ENCODE data around the gene TIGD7. TPM values are rescaled to one million over a fixed set of nuclear protein-coding genes. Genes with fewer than 3 reads are reported as not detected.

Gene TIGD7
- total RNA-seq, 6 experiments from 2014 or later: 2.9 to 4.2 (median 3.5) TPM

DNA sequence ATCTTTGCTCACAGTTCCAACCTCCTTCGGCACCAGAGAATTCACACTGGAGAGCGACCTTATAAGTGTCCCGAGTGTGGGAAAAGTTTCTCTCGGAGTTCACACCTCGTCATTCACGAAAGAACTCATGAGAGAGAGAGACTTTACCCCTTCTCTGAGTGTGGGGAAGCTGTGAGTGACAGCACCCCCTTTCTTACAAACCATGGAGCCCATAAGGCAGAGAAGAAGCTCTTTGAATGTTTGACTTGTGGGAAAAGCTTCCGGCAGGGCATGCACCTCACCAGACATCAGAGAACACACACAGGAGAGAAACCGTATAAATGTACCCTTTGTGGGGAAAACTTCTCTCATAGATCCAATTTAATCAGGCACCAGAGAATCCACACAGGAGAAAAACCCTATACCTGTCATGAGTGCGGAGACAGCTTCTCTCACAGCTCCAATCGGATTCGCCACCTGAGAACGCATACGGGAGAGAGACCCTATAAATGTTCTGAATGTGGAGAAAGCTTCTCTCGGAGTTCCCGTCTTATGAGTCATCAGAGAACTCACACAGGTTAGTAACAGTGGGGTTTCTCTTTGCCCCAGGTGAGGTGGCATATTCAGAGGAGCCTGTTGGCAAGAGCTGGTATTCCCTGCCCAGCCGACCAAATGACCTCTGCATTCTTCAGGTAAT lies 15.1 kb downstream of the TIGD7 start:
- TF ChIP-seq, protein P1, sequence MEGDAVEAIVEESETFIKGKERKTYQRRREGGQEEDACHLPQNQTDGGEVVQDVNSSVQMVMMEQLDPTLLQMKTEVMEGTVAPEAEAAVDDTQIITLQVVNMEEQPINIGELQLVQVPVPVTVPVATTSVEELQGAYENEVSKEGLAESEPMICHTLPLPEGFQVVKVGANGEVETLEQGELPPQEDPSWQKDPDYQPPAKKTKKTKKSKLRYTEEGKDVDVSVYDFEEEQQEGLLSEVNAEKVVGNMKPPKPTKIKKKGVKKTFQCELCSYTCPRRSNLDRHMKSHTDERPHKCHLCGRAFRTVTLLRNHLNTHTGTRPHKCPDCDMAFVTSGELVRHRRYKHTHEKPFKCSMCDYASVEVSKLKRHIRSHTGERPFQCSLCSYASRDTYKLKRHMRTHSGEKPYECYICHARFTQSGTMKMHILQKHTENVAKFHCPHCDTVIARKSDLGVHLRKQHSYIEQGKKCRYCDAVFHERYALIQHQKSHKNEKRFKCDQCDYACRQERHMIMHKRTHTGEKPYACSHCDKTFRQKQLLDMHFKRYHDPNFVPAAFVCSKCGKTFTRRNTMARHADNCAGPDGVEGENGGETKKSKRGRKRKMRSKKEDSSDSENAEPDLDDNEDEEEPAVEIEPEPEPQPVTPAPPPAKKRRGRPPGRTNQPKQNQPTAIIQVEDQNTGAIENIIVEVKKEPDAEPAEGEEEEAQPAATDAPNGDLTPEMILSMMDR (IDR thresholded peaks at IDR 0.05): no peak
- DNase-seq: no peak
- Mint-ChIP-seq H3K36me3 (ENCODE audit: low read depth) (peaks cover 93% of the 10 kb centered on the region), H3K27me3 (ENCODE audit: insufficient read depth) (peaks cover 3% of the 10 kb centered on the region; the same call in 1 of the 2 replicates), H3K27ac (no peak overlapping the region), H3K4me3 (no peak overlapping the region), H3K9me3 (peaks cover 90% of the 10 kb centered on the region), H3K4me1 (ENCODE audit: low read depth) (peaks cover 29% of the 10 kb centered on the region)

DNA sequence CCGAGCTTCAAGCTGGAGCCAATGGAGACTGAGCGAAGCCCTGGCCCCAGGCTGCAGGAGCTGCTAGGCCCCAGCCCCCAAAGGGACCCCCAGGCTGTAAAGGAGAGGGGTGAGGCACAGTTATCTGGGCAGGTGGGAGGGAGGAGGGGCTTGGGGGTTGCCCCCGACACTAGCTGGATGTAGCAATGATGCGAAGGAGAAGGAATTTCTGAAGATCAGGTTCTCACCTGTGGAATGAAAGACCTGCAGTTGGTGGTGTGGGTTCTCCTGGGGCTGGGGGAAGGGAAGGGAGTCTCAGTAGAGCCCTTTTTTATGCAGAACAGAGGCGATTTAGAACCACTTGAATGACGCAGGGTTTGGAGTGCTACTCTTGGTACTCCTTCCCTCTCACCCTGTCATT lies 20.1 kb downstream of the TIGD7 start:
- no peak overlapping the region for H3K27ac Mint-ChIP-seq
- H3K27me3 Mint-ChIP-seq (ENCODE audit: insufficient read depth): no peaks in the 10 kb centered on the region; the same call in 1 of the 2 replicates
- H3K4me3 Mint-ChIP-seq: peak overlapping the region; percentile 94
- TF ChIP-seq, protein P1 (IDR thresholded peaks at IDR 0.05): no peak
- H3K4me1 Mint-ChIP-seq (ENCODE audit: low read depth): peaks cover 29% of the 10 kb centered on the region
- H3K36me3 Mint-ChIP-seq (ENCODE audit: low read depth): peaks cover 62% of the 10 kb centered on the region
- no peak for DNase-seq
- H3K9me3 Mint-ChIP-seq: peaks cover 55% of the 10 kb centered on the region

DNA sequence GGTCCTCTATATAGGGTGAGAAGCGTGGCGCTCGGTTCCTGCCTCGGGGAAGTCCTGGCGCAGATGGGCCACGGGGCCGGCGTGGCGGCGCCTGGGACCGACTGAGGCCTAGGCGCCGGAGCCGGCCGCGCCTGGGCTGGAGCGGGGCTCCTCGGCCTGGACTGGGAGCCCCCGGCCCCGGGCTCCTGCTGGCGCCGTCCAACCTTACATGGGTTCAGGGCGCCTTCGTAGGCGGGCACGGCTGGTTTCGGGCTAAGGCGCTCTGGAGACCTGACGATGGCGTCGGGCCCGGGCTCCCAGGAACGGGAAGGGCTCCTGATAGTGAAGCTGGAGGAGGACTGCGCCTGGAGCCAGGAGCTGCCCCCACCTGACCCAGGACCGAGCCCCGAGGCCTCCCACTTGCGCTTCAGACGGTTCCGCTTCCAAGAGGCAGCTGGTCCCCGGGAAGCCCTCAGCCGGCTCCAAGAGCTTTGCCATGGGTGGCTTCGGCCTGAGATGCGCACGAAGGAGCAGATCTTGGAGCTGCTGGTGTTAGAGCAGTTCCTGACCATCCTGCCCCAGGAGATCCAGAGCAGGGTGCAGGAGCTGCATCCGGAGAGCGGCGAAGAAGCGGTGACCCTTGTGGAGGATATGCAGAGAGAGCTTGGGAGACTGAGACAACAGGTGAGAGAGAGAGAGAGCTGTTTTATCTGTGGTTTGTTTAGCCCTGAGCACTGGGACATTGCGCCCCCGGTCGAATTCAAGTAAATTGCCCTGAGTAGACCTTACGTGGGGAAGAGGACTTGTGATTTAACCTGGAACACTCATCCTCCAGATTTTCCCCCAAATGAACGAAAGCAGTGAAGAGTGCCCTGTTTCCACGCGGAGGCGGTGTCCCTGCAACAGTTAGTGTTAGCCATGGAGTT lies 21.4 kb downstream of the TIGD7 start:
- Mint-ChIP-seq H3K27me3 (ENCODE audit: insufficient read depth) (no peaks in the 10 kb centered on the region; the same call in 1 of the 2 replicates), H3K4me1 (ENCODE audit: low read depth) (peaks cover 29% of the 10 kb centered on the region), H3K9me3 (peaks cover 42% of the 10 kb centered on the region), H3K4me3 (peak overlapping the region; percentile 94), H3K36me3 (ENCODE audit: low read depth) (peaks cover 50% of the 10 kb centered on the region), H3K27ac (peak overlapping the region; percentile 100)
- DNase-seq: no peak
- TF ChIP-seq, protein P1 (IDR thresholded peaks at IDR 0.05): no peak

DNA sequence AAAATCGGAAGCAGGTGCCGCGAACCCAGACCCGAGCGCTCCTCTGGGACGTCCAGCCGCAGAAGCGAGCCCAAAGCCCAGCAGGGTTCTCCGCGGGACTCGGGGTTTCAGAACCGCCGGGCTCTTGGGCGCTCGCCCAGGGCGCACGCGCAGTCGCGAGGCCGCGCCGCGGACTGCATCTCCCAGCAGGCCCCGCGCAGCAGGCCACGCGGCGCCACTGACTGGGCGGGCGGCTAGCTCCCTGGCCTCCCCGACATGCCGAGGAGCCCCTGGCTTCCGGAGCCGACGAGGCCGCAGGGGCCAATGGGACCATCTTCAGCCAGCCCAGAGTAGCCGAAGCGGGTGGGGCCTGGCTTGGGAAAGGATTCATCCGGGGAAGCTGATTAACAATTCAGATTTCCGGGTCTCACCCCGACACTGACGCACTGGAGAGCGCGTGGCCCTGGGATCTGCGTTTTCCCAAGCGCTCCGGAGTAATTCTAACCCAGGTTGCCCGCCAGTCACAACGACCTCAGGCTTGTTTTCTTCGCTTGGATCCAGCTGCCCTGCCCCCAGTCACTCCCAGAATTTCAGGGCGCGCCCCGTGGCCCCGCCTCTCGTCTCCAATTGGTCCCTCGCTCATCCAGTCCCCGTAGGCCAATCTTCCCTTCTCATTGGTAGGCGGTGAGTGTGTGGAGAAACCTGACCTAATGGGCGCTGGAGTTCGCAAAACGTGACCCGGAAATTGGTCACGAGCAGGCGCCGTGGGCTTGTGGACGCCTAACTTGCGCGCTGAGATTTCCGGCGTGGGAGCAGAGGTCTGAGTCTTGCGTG lies 22.3 kb downstream of the TIGD7 start, which contains the start of gene ZNF263:
Gene ZNF263 (plus strand): TSS at position 762 of the 813 bp plus-strand sequence. CDS start 328 bp downstream, outside the sequence.
- H3K4me1 Mint-ChIP-seq (ENCODE audit: low read depth): peaks cover 29% of the 10 kb centered on the region
- H3K36me3 Mint-ChIP-seq (ENCODE audit: low read depth): peaks cover 41% of the 10 kb centered on the region
- peak within 1 kb of the TSS; percentile 100 for H3K27ac Mint-ChIP-seq
- H3K4me3 Mint-ChIP-seq: peak within 1 kb of the TSS; percentile 94
- TF ChIP-seq, protein P1 (IDR thresholded peaks at IDR 0.05): no peak
- H3K27me3 Mint-ChIP-seq (ENCODE audit: insufficient read depth): no peaks in the 10 kb centered on the region
- DNase-seq: peak; percentile 97
- H3K9me3 Mint-ChIP-seq: peaks cover 33% of the 10 kb centered on the region

DNA sequence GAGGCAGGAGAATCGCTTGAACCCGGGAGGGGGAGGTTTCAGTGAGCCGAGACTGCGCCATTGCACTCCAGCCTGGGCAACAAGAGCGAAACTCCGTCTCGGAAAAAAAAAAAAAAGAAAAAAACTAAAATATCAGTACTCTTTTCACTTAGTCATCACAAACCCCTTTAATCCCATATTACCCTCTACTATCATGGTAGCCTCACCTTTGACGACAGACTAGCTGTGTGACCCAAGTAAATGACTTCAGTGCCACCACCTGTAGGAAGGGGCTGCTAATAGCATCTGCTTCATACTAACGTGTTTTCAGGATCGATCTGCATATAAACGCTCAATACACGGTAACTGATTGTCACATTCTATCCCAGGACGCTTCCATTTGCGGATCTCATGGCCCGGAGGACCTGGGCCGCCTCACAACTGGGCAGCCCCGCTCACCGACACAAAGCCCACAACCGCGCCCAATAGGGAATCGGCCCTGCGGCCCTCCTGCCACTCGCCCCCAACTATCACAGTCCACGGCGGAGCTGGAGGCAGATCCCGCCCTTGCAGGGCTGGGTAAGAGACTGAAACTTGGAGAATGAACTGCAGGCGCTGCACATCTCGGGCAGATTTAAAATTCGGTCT lies 23.0 kb downstream of the TIGD7 start:
- TF ChIP-seq, protein P1 (IDR thresholded peaks at IDR 0.05): peak; percentile 12; the same call in 1 of the 2 replicates
- Mint-ChIP-seq H3K36me3 (ENCODE audit: low read depth) (peaks cover 34% of the 10 kb centered on the region), H3K4me3 (peak overlapping the region; percentile 94), H3K4me1 (ENCODE audit: low read depth) (peaks cover 29% of the 10 kb centered on the region), H3K9me3 (peaks cover 26% of the 10 kb centered on the region), H3K27ac (peak overlapping the region; percentile 100), H3K27me3 (ENCODE audit: insufficient read depth) (peaks cover 2% of the 10 kb centered on the region; the same call in 1 of the 2 replicates)
- DNase-seq: no peak
